Hematopoietic multipotent progenitor cell treated with erythropoietin and hydrocortisone succinate and interleukin-3 and kit ligand, for 17 days (in vitro differentiated cells): ENCODE results near the gene SLC38A8.

ENCODE experiments used
- DNase-seq: peaks from one replicate; pipeline ENCODE4 v3.0.0-alpha.2; 2015; ENCODE audit warnings: low spot score

Gene SLC38A8

DNA sequence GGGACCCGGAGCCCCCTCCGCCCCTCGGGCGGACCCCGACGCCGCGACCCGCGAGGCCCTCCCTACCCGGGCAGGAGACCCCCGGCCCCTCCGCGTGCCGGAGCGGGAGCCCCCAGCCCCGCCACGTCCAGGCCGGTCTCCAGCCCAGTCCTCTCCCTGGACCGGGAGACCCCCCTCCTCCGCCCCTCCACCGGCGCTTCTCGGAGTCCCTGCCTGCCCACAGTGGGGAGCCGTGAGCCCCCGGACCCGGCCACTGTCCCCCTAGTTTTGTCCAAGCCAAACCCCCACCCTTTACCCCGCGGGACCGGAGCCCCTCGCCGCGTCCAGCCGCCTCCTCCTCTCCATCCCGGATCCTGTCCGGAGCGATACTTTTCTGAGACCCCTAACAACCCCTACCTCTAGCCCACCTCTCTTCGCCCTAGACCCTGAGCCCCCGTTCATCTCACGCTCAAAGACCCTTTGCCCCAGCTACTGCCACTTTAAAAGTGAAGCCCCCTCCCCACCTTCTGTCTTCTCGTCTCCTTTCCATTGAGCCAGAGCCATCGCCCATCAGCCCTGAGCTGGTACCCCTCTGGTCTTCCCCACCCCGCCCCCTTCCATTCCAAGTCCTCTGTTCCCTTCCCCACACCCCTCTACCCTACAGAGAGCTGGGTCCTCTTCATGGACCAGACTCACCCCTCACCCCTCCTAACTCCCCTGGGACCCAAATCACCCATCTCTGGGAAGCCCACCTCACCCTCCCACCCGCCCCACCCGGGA lies 73.5 kb downstream of the SLC38A8 start:
- DNase-seq = no peak

GRCh38 chr16:83968306-83968851 lies 74.2 kb downstream of the SLC38A8 start:
- no peak for DNase-seq

GRCh38 chr16:83967838-83968305 lies 74.7 kb downstream of the SLC38A8 start, which contains the start of gene NECAB2:
Gene NECAB2 (plus strand): TSS chr16:83968244. CDS start chr16:83968649, 405 bp downstream.
- no peak for DNase-seq

DNA sequence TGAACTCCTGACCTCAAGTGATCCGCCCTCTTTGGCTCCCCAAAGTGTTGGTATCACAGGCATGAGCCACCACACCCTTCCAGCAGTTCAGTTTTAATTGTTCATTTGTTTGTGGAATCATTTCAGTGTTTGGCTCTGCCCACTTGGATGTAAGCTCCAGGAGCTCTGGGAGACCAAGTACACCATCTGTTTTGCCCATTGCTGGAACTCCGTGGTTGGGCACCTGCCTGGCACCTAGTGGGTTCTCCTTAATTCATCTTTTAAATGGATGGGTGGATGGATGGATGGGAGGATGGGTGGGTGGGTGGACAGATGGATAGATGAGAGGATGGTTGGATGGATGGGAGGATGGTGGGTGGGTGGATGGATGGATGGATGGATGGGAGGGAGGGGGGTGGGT lies 75.5 kb downstream of the SLC38A8 start:
- DNase-seq = no peak

- no peak for DNase-seq
These were observed 76.4 kb downstream of the SLC38A8 start for GRCh38 chr16:83966153-83966696.

GRCh38 chr16:83965444-83966152 lies 77.0 kb downstream of the SLC38A8 start:
- DNase-seq = no peak

DNA sequence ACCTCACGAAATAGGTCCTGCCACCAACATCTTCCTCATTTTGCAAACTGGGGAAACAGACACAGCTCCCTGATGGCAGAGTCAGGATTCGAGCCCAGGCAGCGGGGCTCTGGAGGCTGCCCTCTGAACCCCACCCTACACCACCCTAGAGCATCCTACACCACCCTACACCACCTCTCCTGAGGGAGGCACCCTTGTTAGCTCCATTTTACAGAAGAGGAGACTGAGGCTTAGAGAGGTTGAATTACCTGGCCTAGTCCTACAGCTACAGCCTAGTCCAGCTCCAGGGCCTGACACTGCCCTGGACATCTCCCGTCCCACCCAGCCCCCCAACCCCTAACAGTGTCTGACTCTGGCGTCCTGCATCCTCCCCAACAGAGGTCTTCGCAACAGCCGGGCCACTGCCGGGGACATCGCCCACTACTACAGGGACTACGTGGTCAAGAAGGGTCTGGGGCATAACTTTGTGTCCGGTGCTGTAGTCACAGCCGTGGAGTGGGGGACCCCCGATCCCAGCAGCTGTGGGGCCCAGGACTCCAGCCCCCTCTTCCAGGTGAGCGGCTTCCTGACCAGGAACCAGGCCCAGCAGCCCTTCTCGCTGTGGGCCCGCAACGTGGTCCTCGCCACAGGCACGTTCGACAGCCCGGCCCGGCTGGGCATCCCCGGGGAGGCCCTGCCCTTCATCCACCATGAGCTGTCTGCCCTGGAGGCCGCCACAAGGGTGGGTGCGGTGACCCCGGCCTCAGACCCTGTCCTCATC lies 77.7 kb downstream of the SLC38A8 start:
- DNase-seq = no peak

DNA sequence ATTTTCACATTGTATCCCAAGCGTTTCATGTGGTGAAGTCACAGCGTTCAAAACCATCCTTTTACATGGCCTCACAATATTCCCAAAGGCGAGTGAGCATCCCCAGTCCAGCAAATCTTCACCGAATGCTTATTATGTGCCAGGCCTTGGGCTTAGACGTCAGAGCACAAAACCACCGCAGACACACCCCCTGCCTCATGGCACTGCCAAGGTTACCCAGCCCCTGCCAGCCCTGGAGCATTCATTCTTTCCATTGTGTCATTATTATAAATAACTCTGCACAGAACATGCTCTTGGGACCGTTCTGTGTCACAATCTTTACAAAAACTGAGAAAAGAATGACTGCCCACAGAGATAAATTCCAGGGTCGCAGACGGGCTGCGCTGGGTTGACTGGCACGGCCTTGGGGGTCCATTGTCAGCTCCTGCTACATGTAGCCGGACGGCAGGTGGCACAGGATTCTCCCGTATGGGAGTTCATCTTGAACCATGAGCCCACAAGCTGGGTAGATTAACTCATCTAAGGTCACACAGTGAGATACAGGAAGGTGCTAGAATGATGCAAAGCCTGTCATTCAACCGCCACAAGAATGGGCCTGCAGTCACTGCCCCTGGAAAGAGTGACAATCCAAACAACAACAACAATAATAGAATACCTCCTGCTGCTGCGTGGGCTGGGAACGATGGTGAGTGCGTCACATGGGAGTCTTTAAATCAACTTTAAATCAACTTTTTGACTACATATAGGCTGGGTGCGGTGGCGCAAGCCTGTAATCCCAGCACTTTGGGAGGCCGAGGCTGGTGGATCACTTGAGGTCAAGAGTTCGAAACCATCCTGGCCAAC lies 79.1 kb downstream of the SLC38A8 start:
- no peak for DNase-seq

DNA sequence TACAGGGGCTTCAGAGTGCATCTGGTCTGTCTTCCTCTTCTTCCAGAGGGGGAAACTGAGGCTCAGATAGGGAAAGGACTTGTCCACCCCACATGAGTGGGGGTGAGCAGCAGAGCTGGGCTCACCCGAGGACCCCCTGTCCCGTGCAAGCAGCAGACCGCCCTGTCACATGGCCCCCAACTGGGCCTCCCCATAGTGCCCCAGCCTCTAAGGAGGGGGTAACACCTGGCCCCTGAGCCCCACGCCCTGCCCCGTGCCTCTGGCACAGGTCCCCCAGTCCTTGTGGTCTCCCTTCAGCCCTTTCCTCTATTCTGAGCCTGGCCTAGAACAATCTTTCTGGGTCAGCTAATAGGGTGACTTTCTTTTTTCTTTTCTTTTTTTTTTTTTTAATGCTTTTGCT lies 81.0 kb downstream of the SLC38A8 start:
- no peak for DNase-seq

GRCh38 chr16:83960521-83961249 lies 81.9 kb downstream of the SLC38A8 start:
- DNase-seq = no peak
